ENCODE measurements around the gene MSX2.
"Not testable (repeated sequence)": the region's sequence is repeated elsewhere in the genome, so short reads cannot be mapped to it uniquely, and the experiment has no call there.

The MSX2 gene

DNA sequence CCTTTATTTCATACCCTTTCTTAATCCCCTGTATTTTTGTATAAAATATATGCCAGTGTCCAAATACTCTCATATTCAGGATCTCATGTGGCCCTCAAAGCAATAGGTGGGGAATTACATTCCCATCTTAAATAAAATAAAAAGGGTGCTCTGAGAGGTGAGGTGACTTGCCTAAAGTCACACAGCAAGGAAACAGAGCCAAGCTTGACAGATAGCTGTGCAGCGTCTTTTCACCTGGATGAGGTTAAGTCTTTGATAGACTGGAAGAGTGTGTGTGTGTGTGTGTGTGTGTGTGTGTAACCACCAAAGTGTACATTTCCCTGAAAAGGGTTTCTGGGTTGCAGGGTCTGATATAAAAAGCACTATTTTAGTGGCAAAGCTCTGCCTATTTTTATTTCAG lies 12.4 kb downstream of the MSX2 start:
- H3K4me3 ChIP-seq (ENCODE audit: low read depth in 1 of 2, low read length in 2 of 2): no peak overlapping the region
- no peak overlapping the region for H3K27ac ChIP-seq (ENCODE audit: low read length)
- peaks cover 51% of the 10 kb centered on the region for H3K27me3 ChIP-seq (ENCODE audit: low read depth, low read length)
- H3K36me3 ChIP-seq (ENCODE audit: control insufficient read depth in 1 of 2, insufficient read depth in 2 of 2, low read length in 2 of 2): no peaks in the 10 kb centered on the region
- peaks cover 0 to 20% of the 10 kb centered on the region in 2 donors for H3K4me1 ChIP-seq (ENCODE audit: control insufficient read depth in 1 of 2, insufficient read depth in 2 of 2, low read length in 2 of 2)
- H3K9me3 ChIP-seq (ENCODE audit: control insufficient read depth in 1 of 2, low read length in 2 of 2): no peaks in the 10 kb centered on the region

DNA sequence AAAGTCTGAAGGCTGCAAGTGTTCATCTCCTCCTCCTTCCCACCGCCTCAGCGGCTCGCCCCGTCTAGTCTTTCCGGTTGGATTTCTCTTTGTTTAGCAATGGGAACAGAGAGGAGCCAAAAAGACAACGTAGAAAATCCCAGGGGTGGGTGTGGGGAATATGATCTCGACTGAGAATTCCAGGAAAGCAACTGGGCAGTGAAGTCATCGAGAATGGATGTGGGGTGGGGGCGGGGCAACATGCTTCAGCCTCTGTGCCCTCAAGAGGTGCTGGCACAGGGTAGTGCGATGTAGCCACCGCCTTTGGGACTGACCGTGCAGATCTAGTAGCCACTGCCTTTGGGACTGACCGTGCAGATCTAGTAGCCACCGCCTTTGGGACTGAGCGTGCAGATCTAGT lies 12.9 kb downstream of the MSX2 start:
- Histone ChIP-seq H3K36me3 (ENCODE audit: control insufficient read depth in 1 of 2, insufficient read depth in 2 of 2, low read length in 2 of 2) (no peaks in the 10 kb centered on the region), H3K4me3 (ENCODE audit: low read depth in 1 of 2, low read length in 2 of 2) (no peak overlapping the region), H3K27me3 (ENCODE audit: low read depth, low read length) (peaks cover 45% of the 10 kb centered on the region), H3K4me1 (ENCODE audit: control insufficient read depth in 1 of 2, insufficient read depth in 2 of 2, low read length in 2 of 2) (peaks cover 0 to 15% of the 10 kb centered on the region in 2 donors), H3K27ac (ENCODE audit: low read length) (no peak overlapping the region), H3K9me3 (ENCODE audit: control insufficient read depth in 1 of 2, low read length in 2 of 2) (no peaks in the 10 kb centered on the region)

DNA sequence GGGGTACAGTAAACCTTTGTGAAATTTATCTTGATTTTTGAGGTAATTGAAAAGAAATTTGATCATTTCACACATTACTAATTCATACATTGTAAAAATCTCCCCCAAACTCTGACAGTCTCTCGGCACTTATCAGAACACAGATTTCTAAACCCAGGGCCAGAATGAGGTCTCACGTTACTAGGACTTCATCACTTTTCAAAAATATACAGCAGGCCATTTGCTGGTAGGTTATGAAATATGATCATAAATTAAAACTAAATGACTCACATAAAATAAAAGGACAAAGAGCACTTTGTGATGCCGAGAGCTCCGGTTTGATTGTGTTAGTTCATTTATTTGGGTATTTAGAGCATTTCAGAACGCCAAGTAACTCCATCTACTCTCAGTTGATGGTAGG lies 17.0 kb downstream of the MSX2 start:
- H3K27ac ChIP-seq (ENCODE audit: low read length): no peak overlapping the region
- no peaks in the 10 kb centered on the region for H3K36me3 ChIP-seq (ENCODE audit: control insufficient read depth in 1 of 2, insufficient read depth in 2 of 2, low read length in 2 of 2)
- H3K4me1 ChIP-seq (ENCODE audit: control insufficient read depth in 1 of 2, insufficient read depth in 2 of 2, low read length in 2 of 2): no peaks in the 10 kb centered on the region
- H3K27me3 ChIP-seq (ENCODE audit: low read depth, low read length): peaks cover 13% of the 10 kb centered on the region
- no peaks in the 10 kb centered on the region for H3K9me3 ChIP-seq (ENCODE audit: control insufficient read depth in 1 of 2, low read length in 2 of 2)
- H3K4me3 ChIP-seq (ENCODE audit: low read depth in 1 of 2, low read length in 2 of 2): no peak overlapping the region

DNA sequence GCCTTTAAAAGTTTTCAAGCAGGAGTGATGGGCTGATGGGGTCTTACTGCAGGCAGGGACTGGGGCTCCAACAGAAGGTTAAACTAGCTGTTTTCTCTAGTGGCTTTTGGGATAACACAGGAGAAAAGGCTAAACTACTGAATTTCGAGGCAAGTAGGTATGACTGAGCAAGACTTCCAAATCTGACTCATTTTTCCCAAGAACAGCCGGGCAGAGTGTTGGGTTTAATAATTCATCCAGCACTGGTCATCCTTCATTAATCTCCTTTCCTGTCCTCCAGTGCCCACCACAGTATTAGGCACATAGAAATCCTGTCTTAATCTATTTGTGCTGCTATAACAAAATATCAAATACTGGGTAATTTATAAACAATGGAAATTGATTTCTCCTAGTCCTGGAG lies 20.5 kb downstream of the MSX2 start:
- Histone ChIP-seq H3K4me3 (ENCODE audit: low read depth in 1 of 2, low read length in 2 of 2) (no peak overlapping the region), H3K4me1 (ENCODE audit: control insufficient read depth in 1 of 2, insufficient read depth in 2 of 2, low read length in 2 of 2) (no peaks in the 10 kb centered on the region), H3K36me3 (ENCODE audit: control insufficient read depth in 1 of 2, insufficient read depth in 2 of 2, low read length in 2 of 2) (no peaks in the 10 kb centered on the region), H3K27ac (ENCODE audit: low read length) (no peak overlapping the region), H3K9me3 (ENCODE audit: control insufficient read depth in 1 of 2, low read length in 2 of 2) (no peaks in the 10 kb centered on the region), H3K27me3 (ENCODE audit: low read depth, low read length) (peaks cover 14% of the 10 kb centered on the region)

DNA sequence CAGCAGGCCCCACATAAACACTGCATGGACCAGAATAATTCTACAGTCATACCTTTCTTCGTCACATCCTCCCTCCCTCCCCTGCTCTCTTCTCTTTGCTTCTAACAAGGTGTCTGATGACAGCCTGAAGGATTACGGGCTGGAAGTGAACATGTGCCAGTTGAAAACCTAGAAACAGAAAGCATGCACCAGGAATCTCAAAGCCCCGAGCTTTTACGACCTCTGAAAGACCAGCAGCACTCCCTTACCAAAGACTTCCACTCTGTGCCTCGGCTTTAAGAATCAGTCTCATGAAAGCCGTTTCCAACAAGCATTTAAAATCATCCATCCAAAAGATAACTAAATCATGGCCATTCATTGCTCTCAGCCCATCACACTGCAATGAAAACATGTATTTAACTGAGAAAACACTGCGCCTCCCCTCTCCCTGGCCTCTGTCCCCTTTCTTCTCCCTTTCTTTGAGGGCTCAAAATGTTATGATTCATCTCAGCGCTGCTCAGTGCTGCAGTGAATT lies 21.3 kb downstream of the MSX2 start:
- no peaks in the 10 kb centered on the region for H3K36me3 ChIP-seq (ENCODE audit: control insufficient read depth in 1 of 2, insufficient read depth in 2 of 2, low read length in 2 of 2)
- no peaks in the 10 kb centered on the region for H3K4me1 ChIP-seq (ENCODE audit: control insufficient read depth in 1 of 2, insufficient read depth in 2 of 2, low read length in 2 of 2)
- H3K27ac ChIP-seq (ENCODE audit: low read length): no peak overlapping the region
- H3K9me3 ChIP-seq (ENCODE audit: control insufficient read depth in 1 of 2, low read length in 2 of 2): no peaks in the 10 kb centered on the region
- H3K4me3 ChIP-seq (ENCODE audit: low read depth in 1 of 2, low read length in 2 of 2): no peak overlapping the region
- H3K27me3 ChIP-seq (ENCODE audit: low read depth, low read length): peaks cover 20% of the 10 kb centered on the region

DNA sequence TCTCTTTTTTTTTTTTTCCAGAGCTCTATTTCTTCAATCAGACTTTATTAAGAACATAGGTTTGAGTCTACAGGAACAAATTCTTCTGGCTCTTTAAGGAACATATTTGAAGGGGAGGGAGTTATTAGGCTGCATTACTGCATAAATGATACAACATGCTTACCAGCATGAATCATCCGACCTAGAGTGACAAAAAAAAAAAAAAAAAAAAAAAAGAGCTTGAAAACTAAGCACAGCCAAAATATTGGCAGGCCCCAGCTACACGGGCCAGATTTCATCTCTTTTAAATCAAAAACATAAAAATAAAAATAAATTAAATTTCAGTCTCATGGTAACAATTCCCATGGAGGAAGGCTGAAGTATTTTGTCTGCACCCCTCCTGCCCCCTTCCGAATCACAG lies 26.3 kb downstream of the MSX2 start:
- Histone ChIP-seq H3K4me1 (ENCODE audit: control insufficient read depth in 1 of 2, insufficient read depth in 2 of 2, low read length in 2 of 2) (no peaks in the 10 kb centered on the region), H3K36me3 (ENCODE audit: control insufficient read depth in 1 of 2, insufficient read depth in 2 of 2, low read length in 2 of 2) (no peaks in the 10 kb centered on the region), H3K27ac (ENCODE audit: low read length) (no peak overlapping the region), H3K27me3 (ENCODE audit: low read depth, low read length) (peaks cover 22% of the 10 kb centered on the region), H3K4me3 (ENCODE audit: low read depth in 1 of 2, low read length in 2 of 2) (peak overlapping the region in 1 of 2 donors; percentile 64), H3K9me3 (ENCODE audit: control insufficient read depth in 1 of 2, low read length in 2 of 2) (no peaks in the 10 kb centered on the region)

DNA sequence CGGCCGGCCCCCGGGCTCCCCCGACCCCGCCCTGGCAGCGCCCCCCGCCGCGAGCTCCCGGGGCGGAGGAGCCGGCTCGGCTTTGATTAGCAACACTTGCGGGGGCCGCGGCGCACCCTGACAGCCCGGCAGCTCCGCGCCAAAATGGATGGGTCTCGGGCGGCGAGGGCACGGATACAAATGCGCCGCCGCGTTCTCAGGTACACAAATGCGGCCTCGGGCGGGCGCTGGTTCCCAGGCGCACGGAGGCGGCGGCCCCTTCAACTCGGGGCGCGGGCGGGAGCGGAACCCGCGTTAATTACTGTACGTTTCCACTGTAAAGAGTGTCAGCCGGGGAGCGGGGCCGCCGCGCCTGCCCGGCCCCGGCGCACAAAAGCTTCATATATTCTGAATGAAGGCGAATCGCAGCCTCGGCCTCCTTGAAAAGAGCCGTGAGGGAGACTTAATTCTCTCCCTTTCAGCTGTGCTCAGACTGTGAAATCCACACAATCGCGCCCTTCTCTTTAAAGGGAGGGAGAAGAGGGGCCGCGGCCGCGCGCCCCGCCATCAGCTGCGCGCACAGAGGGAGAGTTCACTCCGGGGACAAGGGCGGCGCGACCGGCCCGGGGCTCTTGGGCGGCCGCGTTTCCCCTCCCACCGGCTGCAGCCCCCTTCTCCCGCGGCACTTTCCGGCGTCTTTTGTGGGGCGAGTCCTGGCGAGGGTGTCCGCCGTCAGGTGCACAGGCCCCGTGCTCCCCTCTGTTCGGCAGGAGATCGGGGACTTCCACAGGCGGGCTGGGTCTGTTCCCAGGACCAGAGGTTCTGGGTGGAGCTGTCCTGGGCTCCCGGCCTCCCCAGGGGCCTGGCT lies 27.0 kb downstream of the MSX2 start:
- Histone ChIP-seq H3K9me3 (ENCODE audit: control insufficient read depth in 1 of 2, low read length in 2 of 2) (no peaks in the 10 kb centered on the region), H3K27me3 (ENCODE audit: low read depth, low read length) (peaks cover 22% of the 10 kb centered on the region), H3K4me3 (ENCODE audit: low read depth in 1 of 2, low read length in 2 of 2) (peak overlapping the region in 1 of 2 donors; percentile 64), H3K27ac (ENCODE audit: low read length) (no peak overlapping the region), H3K4me1 (ENCODE audit: control insufficient read depth in 1 of 2, insufficient read depth in 2 of 2, low read length in 2 of 2) (no peaks in the 10 kb centered on the region), H3K36me3 (ENCODE audit: control insufficient read depth in 1 of 2, insufficient read depth in 2 of 2, low read length in 2 of 2) (no peaks in the 10 kb centered on the region)

DNA sequence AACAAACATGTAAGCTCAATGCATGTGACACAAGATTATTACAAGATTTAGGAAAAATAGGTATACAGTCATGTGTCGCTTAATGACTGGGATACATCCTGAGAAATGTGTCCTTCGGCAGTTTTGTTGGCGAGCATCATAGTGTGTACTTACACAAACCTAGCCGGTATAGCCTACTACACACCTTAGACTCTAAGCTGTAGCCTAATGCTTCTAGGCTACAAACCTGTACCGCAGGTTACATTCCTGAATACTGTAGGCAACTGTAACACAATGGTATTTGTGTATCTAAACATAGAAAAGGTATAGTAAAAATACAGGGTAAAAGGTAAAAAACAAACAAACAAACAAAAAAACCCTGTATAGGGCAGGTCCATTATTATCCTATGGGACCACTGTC lies 27.7 kb downstream of the MSX2 start:
- Histone ChIP-seq H3K27me3 (ENCODE audit: low read depth, low read length) (peaks cover 22% of the 10 kb centered on the region), H3K27ac (ENCODE audit: low read length) (no peak overlapping the region), H3K36me3 (ENCODE audit: control insufficient read depth in 1 of 2, insufficient read depth in 2 of 2, low read length in 2 of 2) (no peaks in the 10 kb centered on the region), H3K4me3 (ENCODE audit: low read depth in 1 of 2, low read length in 2 of 2) (no peak overlapping the region), H3K9me3 (ENCODE audit: control insufficient read depth in 1 of 2, low read length in 2 of 2) (no peaks in the 10 kb centered on the region), H3K4me1 (ENCODE audit: control insufficient read depth in 1 of 2, insufficient read depth in 2 of 2, low read length in 2 of 2) (no peaks in the 10 kb centered on the region)

DNA sequence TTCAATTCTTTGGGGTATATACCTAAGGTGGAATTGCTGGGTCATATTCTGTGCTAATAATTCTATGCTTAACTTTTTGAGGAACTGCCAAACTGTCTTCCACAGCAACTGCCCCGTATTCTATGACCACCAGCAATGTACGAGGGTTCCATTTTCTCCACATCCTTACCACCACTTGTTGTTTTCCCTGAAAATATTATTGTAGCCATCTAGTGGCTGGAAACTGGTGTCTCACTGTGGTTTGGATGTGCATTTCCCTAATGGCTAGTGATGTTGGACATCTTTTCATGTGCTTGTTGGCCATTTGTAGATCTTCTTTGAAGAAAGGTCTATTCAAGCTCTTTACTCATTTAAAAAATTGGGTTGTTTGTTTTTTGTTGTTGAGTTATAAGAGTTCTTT lies 30.7 kb downstream of the MSX2 start:
- no peaks in the 10 kb centered on the region for H3K36me3 ChIP-seq (ENCODE audit: control insufficient read depth in 1 of 2, insufficient read depth in 2 of 2, low read length in 2 of 2)
- H3K27ac ChIP-seq (ENCODE audit: low read length): no peak overlapping the region
- no peaks in the 10 kb centered on the region for H3K4me1 ChIP-seq (ENCODE audit: control insufficient read depth in 1 of 2, insufficient read depth in 2 of 2, low read length in 2 of 2)
- peaks cover 11% of the 10 kb centered on the region for H3K27me3 ChIP-seq (ENCODE audit: low read depth, low read length)
- no peaks in the 10 kb centered on the region for H3K9me3 ChIP-seq (ENCODE audit: control insufficient read depth in 1 of 2, low read length in 2 of 2)
- H3K4me3 ChIP-seq (ENCODE audit: low read depth in 1 of 2, low read length in 2 of 2): no peak overlapping the region

DNA sequence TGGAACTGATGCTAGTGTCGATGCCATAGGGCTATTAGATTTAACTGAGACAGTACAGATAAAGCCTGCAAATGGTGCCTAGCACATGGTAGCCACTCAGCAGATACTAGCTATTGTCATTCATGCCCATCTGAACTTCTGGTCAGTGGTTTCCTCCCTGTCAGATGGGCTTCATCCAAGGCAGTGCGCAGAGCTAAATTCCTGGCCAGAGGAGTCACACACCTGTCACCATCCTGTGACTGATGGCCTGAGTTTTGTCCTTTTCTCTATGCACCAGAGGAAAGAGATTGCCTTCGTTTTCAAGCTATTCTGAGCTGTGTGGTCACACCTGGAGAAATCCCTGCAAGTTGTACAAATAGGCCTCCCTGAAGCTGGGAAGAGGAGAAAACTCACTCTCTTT lies 34.7 kb downstream of the MSX2 start:
- H3K4me1 ChIP-seq (ENCODE audit: control insufficient read depth in 1 of 2, insufficient read depth in 2 of 2, low read length in 2 of 2): no peaks in the 10 kb centered on the region
- no peaks in the 10 kb centered on the region for H3K9me3 ChIP-seq (ENCODE audit: control insufficient read depth in 1 of 2, low read length in 2 of 2)
- H3K27ac ChIP-seq (ENCODE audit: low read length): no peak overlapping the region
- no peak overlapping the region for H3K4me3 ChIP-seq (ENCODE audit: low read depth in 1 of 2, low read length in 2 of 2)
- no peaks in the 10 kb centered on the region for H3K27me3 ChIP-seq (ENCODE audit: low read depth, low read length)
- no peaks in the 10 kb centered on the region for H3K36me3 ChIP-seq (ENCODE audit: control insufficient read depth in 1 of 2, insufficient read depth in 2 of 2, low read length in 2 of 2)

DNA sequence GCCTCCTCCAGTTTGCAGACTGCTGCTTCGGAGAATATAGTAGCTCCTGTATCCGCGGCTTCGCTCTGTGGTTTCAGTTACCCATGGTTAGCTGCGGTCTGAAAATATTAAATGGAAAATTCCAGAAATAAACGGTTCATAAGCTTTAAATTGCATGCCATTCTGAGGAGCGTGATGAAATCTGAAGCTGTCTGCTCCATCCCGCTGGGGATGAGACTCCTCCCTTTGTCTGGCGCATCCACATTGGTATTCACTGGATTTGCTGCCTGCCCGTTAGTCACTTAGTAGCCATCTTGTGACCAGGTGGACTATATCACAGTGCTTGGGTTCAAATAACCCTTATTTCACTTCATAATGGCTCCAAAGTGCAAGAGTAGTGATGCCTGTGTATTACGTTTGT lies 36.3 kb downstream of the MSX2 start:
- H3K4me1 ChIP-seq (ENCODE audit: control insufficient read depth in 1 of 2, insufficient read depth in 2 of 2, low read length in 2 of 2): no peaks in the 10 kb centered on the region
- no peaks in the 10 kb centered on the region for H3K9me3 ChIP-seq (ENCODE audit: control insufficient read depth in 1 of 2, low read length in 2 of 2)
- no peak overlapping the region for H3K27ac ChIP-seq (ENCODE audit: low read length)

DNA sequence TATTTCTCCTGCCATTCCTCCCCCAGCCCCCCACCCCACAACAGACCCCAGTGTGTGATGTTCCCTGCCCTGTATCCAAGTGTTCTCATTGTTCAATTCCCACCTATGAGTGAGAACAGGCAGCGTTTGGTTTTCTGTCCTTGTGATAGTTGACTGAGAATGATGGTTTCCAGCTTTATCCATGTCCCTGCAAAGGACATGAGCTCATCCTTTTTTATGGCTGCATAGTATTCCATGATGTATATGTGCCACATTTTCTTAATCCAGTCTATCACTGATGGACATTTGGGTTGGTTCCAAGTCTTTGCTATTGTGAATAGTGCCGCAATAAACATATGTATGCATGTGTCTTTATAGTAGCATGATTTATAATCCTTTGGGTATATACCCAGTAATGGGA lies 37.0 kb downstream of the MSX2 start:
- not testable (repeated sequence) for H3K4me1 ChIP-seq (ENCODE audit: control insufficient read depth in 1 of 2, insufficient read depth in 2 of 2, low read length in 2 of 2); H3K4me3 ChIP-seq (ENCODE audit: low read depth in 1 of 2, low read length in 2 of 2); H3K9me3 ChIP-seq (ENCODE audit: control insufficient read depth in 1 of 2, low read length in 2 of 2); H3K27me3 ChIP-seq (ENCODE audit: low read depth, low read length); H3K27ac ChIP-seq (ENCODE audit: low read length); H3K36me3 ChIP-seq (ENCODE audit: control insufficient read depth in 1 of 2, insufficient read depth in 2 of 2, low read length in 2 of 2)

More for the DNA sequence above, 36.3 kb downstream of the MSX2 start:
- H3K4me3 ChIP-seq (ENCODE audit: low read depth in 1 of 2, low read length in 2 of 2): no peak overlapping the region
- no peaks in the 10 kb centered on the region for H3K36me3 ChIP-seq (ENCODE audit: control insufficient read depth in 1 of 2, insufficient read depth in 2 of 2, low read length in 2 of 2)
- H3K27me3 ChIP-seq (ENCODE audit: low read depth, low read length): no peaks in the 10 kb centered on the region
